CD4-positive, alpha-beta T cell treated with Interleukin-10 for 1 hour (primary cell): ENCODE measurements around the gene RPL35.

Experiments
- DNase-seq: peaks from one replicate; pipeline ENCODE4 v3.0.0-alpha.2; 2020

RPL35 gene

GRCh38 chr9:124875501-124875900 lies 13.7 kb upstream of the RPL35 start:
- no peak for DNase-seq

- DNase-seq: peak; percentile 65
Observed at GRCh38 chr9:124873664-124874063, 11.9 kb upstream of the RPL35 start.

GRCh38 chr9:124871156-124871561 lies 9.4 kb upstream of the RPL35 start:
- DNase-seq: no peak

- DNase-seq: peak; percentile 28
Observed at GRCh38 chr9:124870723-124871122, 9.0 kb upstream of the RPL35 start.

GRCh38 chr9:124869986-124870560 lies 8.3 kb upstream of the RPL35 start:
- peak; percentile 90 for DNase-seq

- DNase-seq: no peak
Observed at GRCh38 chr9:124869466-124869985, 7.8 kb upstream of the RPL35 start.

GRCh38 chr9:124868511-124869465 lies 7.0 kb upstream of the RPL35 start:
- DNase-seq: peak; percentile 93

GRCh38 chr9:124863371-124863871 lies 1.7 kb upstream of the RPL35 start:
- no peak for DNase-seq

- DNase-seq: no peak
Observed at GRCh38 chr9:124860582-124861341, 995 bp downstream of the RPL35 start.

GRCh38 chr9:124859803-124860581 lies 1.8 kb downstream of the RPL35 start:
- no peak for DNase-seq

- no peak for DNase-seq
Observed at GRCh38 chr9:124858330-124859046, 3.3 kb downstream of the RPL35 start.

- no peak for DNase-seq
Observed at GRCh38 chr9:124857533-124858162, 4.1 kb downstream of the RPL35 start.

GRCh38 chr9:124855944-124856765 lies 5.6 kb downstream of the RPL35 start:
- no peak for DNase-seq

- no peak for DNase-seq
Observed at GRCh38 chr9:124855566-124855943, 6.2 kb downstream of the RPL35 start.

GRCh38 chr9:124854822-124855221 lies 6.9 kb downstream of the RPL35 start:
- DNase-seq: no peak

- DNase-seq: no peak
Observed at GRCh38 chr9:124854161-124854560, 7.6 kb downstream of the RPL35 start.

GRCh38 chr9:124853605-124854143 lies 8.1 kb downstream of the RPL35 start:
- DNase-seq: no peak

- peak; percentile 93 for DNase-seq
Observed at GRCh38 chr9:124852829-124853531, 8.8 kb downstream of the RPL35 start, which contains the start of gene WDR38. Gene WDR38 (plus strand): TSS chr9:124853460. CDS start chr9:124853532, 72 bp downstream.
